ENCODE measurements around the gene DHX8.
"Not testable (repeated sequence)": the region's sequence is repeated elsewhere in the genome, so short reads cannot be mapped to it uniquely, and the experiment has no call there.

Gene DHX8

DNA sequence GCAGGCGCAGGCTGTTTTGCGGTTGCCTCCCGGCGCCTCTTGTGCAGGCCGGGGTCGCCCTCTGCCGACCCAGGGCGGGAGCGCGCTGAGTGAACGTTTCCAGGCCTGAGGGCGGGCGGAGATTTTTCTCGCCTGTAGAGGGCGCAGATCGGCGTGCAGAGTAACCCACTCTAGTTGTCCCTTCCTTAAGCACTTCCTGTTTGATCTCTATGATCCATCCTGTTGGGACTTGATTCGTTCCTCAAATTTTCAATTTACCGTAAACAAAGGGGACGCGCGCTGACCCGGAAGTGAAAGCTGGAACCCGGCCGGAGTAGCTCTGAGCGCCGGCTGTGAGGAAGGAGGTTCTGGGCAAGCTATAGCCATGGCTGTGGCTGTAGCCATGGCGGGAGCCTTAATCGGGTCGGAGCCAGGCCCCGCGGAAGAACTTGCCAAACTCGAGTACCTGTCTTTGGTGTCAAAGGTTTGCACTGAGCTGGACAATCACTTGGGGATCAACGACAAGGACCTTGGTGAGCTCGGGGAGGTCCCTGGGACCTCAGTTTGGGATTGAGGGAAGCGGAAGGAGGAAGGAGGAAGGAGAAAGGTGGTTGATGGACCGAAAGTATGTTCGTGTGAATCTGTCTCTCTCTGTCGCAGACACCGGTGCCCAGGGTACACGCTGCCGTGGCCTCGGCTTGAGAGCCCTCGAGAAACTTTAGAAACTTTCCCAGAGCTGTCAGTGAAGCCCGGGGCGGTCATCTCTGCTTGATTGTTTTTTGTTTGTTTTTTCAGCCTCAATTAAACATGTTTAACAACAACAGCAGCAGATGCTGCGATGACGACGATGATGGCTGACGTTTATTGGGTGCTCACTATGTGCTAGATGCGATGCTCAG lies at the start of gene DHX8:
TSS of gene DHX8 (plus strand) at position 302 of the 878 bp plus-strand sequence. CDS start at position 365, 63 bp downstream.
- peak; percentile 99 for DNase-seq (ENCODE audit: insufficient read length, low spot score)
- peak; percentile 98 for FAIRE-seq

DNA sequence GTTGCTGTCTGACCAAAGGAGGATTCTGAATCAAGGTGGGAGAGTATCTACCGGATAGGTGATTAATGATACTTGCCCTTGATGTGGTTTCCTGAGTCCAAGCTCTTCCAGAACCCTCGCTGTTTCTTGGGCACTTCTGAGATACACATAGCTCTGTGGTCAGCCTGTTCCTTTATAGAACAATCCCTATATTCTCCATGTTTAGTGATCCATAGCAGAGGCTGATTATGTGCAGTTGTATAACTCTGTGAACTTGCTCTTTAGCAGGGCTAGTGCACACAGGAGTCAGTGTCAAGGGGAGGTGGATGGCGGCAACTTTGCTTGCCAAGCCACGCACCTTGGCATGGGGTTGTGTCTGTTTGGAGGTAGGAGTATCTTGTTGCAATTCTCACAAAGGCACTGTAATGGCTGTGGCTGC lies 48.9 kb upstream of the DHX8 start:
- DNase-seq (ENCODE audit: insufficient read length, low spot score) (no peak), FAIRE-seq (no peak)

DNA sequence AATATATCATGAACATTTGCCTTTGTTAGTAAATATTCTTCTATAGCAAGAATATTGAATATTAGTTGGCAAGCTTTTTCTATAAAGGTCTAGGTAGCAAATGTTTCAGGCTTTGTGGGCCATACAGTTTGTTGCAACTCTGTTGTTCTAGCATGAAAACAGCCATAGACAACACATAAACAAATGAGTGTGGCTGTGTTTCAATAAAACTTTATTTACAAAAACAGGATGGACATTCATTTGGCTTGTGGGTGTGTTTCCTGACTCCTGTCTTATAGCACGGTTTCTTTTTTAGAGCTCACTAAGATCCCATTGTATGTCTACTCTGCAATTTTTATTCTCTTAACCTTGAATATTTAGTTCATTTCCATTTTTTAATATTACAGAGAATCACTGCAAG lies 46.0 kb upstream of the DHX8 start:
- no peak for FAIRE-seq
- no peak for DNase-seq (ENCODE audit: insufficient read length, low spot score)

DNA sequence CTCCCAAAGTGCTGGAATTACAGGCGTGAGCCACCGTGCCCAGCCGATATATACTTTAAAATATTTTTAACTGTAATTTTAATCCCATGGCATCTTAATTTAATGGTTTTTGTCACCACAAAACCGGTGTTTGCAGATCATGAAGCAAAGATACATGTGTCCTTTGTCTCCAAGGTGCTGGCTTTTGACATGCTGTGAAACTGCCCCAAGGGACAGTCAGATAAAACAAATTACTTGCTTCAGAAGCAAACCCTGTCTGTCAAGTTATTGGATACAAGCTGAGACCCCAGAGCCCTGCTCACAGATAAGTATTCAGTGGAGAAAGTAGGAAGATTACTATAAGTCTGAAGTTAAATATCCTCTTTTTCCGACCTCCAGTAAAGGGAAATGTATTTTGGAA lies 45.1 kb upstream of the DHX8 start:
- DNase-seq (ENCODE audit: insufficient read length, low spot score) (no peak), FAIRE-seq (no peak)

DNA sequence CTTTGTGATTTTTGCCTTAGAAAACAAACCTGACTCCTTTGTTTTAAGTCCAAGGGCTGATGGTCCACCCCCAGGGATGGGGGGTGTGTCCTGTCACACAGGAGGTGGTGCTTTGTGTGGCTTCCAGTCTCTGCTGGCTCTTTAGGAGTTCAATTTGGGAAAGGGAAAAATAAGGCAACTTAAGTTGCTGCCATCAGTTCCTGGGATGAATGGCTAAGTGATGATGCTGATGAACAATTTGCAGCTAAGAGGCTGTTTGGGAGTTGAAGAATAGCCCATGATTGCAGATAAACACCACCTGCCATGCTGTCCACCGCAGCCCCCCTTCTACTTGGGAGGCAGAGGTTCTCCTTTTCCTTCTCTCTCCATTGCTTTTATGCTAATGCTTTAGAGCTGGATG lies 44.7 kb upstream of the DHX8 start:
- DNase-seq (ENCODE audit: insufficient read length, low spot score) (no peak), FAIRE-seq (no peak)

DNA sequence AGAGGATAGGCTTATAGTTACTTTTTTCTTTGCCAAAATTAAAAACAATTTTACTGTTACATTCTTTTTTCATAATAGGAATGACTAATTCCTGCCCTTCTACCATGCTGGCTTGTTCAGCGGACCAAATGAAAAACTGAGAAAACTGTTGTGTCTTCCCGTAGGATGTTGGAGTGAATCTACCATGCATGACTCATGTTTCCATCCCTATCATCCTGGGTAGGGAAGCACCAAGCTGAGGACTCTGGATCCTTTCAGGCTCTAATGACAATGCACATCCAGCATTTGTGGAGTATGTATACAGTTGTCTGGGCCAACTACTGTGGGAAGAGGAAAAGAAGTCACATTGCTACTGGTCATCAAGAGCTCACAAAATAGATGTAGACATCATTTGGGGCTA lies 41.1 kb upstream of the DHX8 start:
- no peak for FAIRE-seq

DNA sequence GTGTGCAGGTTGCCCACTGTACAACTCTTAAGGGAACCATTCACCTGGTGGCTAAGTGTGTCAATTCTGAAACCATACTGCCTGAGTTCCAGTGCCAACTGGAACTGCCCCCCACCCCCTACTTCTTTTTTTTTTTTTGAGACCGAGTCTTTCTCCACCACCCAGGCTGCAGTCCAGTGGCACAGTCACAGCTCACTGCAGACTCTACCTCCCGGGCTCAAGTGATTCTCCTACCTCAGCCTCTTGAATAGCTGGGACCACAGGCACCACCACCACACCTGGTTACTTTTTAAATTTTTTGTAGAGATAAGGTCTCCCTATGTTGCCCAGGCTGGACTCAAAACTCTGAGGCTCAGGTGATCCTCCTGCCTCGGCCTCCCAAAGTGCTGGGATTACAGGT lies 40.4 kb upstream of the DHX8 start:
- FAIRE-seq (no peak), DNase-seq (ENCODE audit: insufficient read length, low spot score) (no peak)

More for the DNA sequence above, 41.1 kb upstream of the DHX8 start:
- no peak for DNase-seq (ENCODE audit: insufficient read length, low spot score)

DNA sequence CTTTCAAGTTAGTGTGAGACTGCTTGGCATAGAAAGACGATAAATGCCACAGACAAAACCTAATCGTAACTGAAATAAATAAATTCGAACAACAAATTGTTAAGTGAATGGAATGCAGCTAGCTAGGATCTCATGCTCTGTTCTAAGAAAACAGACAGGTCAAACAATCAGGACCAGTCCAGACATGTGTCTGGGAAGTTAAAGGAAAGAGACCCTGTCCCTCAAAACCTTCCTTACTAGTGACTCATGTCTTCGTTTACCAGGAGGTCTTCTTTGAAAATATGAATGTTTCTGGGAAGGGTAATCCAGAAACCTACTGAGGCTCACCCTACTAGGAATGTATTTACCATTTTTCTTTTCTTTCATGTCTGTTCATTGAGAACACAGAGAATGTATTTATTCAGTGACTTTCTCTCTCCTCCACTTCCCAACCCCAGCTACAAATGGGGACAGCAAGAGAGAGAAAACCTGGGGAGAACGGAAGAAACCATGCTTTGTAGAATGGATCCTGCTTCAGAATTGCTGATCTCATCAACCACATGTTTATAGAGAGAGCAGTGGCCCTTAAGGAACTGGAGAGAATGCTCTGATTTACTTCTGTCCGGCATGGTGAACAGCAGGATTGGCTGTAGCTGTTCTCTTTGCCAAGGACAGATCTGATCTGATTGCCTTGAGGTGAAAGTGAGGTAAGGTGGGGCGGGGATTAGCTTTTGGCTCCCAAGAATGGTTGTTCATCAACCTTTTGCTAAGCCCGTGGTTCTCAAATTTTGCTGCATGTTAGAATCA lies 39.4 kb upstream of the DHX8 start:
- no peak for DNase-seq (ENCODE audit: insufficient read length, low spot score)
- FAIRE-seq, result peak; percentile 40

DNA sequence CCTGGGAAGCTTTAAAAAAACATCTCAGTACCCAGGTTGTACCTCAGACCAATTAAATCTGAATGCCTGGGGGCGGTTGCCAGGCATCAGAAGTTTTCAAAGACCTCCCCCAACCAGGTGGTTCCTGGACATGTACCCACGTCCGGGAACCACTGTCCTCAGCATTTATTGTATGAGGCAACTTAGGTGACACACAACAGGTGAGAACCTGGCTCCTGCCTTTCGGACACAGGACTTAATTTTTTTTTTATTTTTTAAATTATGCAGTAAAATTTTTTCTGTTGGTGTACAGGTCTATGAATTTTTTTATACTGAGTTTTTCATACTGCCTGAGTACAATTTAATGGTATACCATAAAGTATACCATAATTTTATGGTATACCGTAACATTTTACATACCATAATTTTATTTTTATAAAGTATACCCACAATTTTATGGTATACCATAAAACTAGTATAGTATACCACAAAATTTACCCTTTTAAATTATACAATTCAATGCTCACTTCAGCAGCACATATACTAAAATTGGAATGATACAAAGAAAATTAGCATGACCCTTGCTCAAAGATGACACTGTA lies 38.7 kb upstream of the DHX8 start:
- DNase-seq (ENCODE audit: insufficient read length, low spot score), result no peak
- FAIRE-seq, result no peak

DNA sequence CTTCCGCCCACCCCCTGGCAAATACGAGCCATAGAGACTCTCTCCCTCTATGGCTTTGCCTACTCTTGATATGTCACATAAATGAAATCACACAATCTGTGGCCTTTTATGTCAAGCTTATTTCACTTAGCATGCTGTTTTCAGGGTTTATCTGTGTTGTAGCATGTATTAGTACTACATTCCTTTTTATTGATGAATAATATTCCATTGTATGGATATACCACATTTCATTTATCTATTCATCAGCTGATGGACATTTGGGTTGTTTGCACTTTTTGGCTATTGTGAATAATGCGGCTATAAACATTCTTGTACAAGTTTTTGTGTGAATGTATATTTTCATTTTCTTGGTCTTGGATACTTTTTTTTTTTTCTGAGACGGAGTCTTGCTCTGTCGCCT lies 37.0 kb upstream of the DHX8 start:
- no peak for DNase-seq (ENCODE audit: insufficient read length, low spot score)
- no peak for FAIRE-seq

DNA sequence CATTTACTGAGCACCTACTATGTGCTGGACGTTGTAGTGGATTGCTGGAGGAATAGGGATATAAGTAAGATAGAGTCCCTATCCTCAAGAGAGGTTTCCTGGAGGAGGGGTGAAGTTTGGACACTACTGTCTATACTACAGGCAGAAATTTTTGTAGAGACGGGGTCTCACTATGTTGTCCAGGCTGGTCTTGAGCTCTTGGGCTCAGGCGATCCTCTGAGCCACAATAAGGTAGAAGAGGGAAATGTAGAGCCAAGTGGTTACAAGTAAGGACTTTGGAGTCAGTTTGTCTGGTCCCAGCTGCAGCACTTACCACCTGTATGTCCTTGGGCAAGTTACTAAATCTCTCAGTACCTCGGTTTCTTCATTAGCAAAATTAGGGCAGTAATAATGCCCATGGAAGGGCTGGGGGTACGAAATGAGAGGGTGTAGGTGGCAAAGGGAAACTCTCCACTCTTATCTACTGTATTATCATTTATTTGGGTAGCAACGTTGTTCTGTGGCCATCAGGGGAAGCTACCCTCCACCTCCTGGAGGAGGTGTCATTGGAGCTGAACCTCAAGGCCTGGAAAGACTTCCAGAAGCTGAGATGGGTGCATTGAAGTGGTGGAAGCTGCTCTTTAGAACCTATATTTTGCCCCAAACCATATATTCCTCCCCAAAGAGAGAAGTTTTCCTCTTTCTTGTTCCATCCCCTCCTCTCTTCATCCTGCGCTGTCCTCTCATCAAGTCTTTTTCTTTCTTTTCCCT lies 34.9 kb upstream of the DHX8 start:
- DNase-seq (ENCODE audit: insufficient read length, low spot score), result no peak
- no peak for FAIRE-seq

DNA sequence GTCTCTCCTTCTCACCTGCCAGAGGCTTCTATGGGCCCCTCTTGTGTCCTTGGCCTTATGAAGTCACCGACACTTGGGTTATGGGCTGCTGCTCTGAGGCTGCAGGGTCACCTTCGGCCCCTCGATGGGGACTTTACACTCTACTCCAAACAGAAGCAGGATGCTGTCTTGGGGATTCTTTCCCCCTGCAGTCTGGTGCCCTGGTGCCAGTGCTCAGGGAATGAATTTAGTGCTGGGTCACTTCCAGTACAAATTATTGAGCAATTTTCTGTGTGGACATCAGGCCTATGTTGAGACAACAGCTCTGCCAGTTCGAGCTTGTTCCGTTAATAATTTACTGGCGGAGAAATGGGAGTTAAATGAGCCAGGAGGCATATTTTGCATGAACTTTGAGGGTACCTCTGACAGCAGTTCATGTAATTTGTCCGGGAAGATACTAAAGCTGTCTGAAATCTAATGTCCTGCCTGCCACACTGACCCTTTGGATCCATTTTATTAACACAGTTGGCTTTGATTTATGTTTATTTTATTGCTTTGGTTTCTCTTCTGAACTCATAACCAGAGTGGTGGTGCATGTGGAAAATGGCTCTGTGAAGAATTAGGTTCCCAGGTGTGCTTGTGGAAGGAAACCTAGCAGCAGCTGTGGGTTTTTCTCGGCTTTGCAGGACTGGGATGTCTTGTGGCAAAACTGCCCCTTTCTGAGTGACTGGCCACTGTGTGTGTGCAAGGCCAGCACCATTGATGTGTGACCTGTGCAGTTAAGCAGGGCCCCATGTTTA lies 34.1 kb upstream of the DHX8 start:
- FAIRE-seq, result no peak
- no peak for DNase-seq (ENCODE audit: insufficient read length, low spot score)

DNA sequence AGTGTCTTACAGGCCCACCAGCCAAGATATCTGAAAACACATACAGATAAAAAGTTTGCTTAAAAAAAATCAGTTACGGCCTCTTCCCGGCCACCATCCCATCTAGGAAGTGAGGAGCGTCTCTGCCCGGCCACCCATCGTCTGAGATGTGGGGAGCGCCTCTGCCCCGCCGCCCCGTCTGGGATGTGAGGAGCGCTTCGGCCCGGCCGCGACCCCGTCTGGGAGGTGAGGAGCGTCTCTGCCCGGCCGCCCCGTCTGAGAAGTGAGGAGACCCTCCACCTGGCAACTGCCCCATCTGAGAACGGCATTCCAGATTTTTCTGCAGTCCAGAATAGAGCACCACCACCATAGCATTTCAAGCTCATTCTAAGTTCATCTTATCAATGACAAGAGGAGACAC lies 33.0 kb upstream of the DHX8 start:
- peak; percentile 46 for FAIRE-seq
- not testable (repeated sequence) for DNase-seq (ENCODE audit: insufficient read length, low spot score)

DNA sequence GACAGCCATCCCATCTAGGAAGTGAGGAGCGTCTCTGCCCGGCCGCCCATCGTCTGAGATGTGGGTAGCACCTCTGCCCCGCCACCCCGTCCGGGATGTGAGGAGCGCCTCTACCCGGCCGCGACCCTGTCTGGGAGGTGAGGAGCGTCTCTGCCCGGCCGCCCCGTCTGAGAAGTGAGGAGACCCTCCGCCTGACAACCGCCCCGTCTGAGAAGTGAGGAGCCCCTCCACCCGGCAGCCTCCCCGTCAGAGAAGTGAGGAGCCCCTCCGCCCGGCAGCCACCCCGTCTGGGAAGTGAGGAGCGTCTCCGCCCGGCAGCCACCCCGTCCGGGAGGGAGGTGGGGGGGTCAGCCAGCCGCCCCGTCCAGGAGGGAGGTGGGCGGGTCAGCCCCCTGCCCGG lies 32.0 kb upstream of the DHX8 start:
- not testable (repeated sequence) for DNase-seq (ENCODE audit: insufficient read length, low spot score); FAIRE-seq

DNA sequence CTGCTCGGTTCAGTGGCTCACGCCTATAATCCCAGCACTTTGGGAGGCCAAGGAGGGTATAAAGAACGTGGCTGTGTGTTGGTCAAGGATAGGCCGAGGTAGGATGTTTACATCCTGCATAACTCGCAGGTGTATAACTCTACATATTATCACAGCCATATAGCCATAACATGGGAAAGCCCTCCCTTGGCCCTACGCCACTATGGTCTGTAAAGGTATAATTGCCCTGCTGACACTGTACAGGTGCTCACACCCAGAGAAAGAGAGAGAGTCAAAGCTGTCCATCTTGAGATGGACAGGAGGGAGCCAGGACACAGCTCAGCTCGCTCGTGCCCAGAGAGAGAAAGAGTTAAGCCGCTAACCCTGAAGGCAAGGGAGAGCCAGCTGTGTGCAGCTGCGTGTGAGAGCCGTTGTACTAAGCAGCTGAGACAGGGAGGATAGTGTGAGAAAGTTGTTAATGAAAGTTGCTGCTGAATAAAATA lies 30.4 kb upstream of the DHX8 start:
- no peak for DNase-seq (ENCODE audit: insufficient read length, low spot score)

DNA sequence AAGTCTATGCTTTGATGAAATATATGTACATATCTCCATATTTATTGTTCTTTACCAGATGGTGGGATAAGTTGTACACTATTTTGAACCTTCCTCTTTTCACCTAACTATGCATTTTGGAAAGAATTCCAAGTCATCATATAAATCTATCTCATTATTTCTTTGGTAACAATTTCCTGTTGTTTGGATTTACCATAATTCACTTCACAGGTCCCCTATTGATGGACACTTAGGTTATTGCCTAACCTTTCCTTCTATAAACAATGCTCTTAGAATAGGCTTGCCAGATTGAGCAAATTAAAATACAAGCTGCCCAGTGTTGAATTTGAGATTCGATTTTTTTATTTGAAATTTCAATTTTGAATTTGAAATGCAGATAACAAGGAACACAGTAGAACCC lies 28.9 kb upstream of the DHX8 start:
- DNase-seq (ENCODE audit: insufficient read length, low spot score), result no peak
- FAIRE-seq, result no peak

More for the DNA sequence above, 30.4 kb upstream of the DHX8 start:
- FAIRE-seq, result no peak

DNA sequence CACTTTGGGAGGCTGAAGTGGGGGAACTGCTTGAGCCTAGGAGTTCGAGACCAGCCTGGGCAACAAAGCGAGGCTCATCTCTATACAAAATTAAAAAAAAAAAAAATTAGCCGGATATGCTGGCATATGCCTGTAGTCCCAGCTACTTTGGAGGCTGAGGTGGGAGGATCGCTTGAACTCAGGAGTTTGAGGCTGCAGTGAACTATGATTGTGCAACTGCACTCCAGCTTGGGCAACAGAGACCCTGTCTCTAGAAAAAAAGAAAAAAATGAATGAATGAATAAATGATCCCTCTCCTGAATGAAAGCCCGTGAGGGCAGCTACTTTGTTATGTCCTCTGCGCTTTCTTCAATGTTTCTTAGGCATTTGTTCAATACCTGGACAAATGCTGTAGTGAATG lies 27.7 kb upstream of the DHX8 start:
- DNase-seq (ENCODE audit: insufficient read length, low spot score) (no peak), FAIRE-seq (no peak)

DNA sequence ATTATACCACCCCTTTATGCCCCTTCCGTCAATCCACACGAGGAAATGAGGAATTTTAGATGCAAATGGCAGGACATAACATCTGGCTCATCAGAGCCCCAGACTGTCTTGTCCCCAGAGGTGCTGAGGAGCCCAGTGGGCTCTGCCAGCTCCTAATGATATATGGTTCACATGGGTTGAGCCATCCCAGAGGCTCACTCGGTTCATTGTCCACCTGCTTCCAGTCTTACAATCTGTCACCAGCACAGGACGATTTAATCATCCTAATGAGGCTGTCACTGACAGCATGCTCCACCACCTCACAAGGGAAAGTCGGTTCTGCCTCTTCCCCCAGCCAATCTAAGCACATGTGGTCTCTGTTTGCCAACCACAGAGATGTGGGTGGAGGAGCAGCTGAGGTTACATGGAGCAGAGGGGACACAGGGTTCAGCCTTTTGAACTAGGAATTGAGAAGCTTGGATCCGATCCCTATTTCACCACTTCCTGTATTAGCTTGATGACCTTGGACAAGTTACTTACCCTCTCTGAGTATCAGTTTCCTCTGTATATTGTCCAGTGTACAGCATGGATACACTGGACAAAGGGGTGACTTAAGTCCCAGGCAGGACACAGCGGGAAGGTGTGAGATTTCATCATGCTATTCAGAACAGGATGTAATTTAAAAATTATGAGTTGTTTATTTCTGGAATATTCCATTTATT lies 27.0 kb upstream of the DHX8 start:
- FAIRE-seq (no peak), DNase-seq (ENCODE audit: insufficient read length, low spot score) (no peak)

DNA sequence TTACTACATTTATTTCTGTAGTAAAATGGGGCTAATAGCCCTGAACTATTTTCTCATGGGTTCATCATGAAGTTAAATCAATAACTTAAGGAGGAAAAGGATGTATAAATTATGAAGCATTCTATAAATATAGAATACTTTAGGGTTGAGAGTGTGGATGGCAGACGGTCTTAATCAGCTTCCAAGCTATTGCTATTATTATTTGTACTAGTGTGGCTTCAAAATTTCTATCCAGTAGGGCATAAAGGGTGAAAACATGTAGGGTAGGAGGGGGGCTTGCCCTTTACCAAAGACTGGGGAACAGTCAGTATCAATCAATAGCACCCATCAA lies 26.4 kb upstream of the DHX8 start:
- DNase-seq (ENCODE audit: insufficient read length, low spot score) (no peak), FAIRE-seq (no peak)

All from HTR-8/SVneo (cell line).